Regular cardiac myocyte (primary cell): ENCODE measurements around the gene FAM180B. TPM values are rescaled to one million over a fixed set of nuclear protein-coding genes. Genes with fewer than 3 reads are reported as not detected.

Experiments
- total RNA-seq: library from RNA; depleted of rRNA; stranded (reverse); fragments of >200 nt; gene quantifications from 2 replicates; pipeline ENCODE4 v1.2.3, GENCODE V29; 2014

FAM180B gene
- not detected in 2 replicates for total RNA-seq

GRCh38 chr11:47586098-47586855 is at the start of gene FAM180B:
Gene FAM180B, plus strand, starts transcription at chr11:47586678. Its CDS starts 91 bp downstream, at chr11:47586769.

GRCh38 chr11:47552566-47553405 is 33.7 kb upstream of the FAM180B start, which contains the start of gene CELF1:
Gene CELF1, minus strand, starts transcription at chr11:47553132. Its CDS starts 53,609 bp downstream, at chr11:47499523.

GRCh38 chr11:47565340-47566148 is 20.9 kb upstream of the FAM180B start, which contains the start of gene PTPMT1:
Gene PTPMT1, plus strand, starts transcription at chr11:47565599. Its CDS starts 24 bp downstream, at chr11:47565623.

GRCh38 chr11:47578524-47579494 is 7.7 kb upstream of the FAM180B start, which contains the start of the genes KBTBD4 and NDUFS3:
Gene KBTBD4, minus strand, starts transcription at chr11:47578970. Its CDS starts 19 bp downstream, at chr11:47578951.
Gene NDUFS3, plus strand, starts transcription at chr11:47579074. Its CDS starts 18 bp downstream, at chr11:47579092.

GRCh38 chr11:47593934-47594855 is 7.7 kb downstream of the FAM180B start, which contains the start of gene C1QTNF4:
Gene C1QTNF4, minus strand, starts transcription at chr11:47594411. Its CDS starts 3,601 bp downstream, at chr11:47590810.

Other genes with a start within 250 kb of the FAM180B start
- not detected in 2 replicates for gene MYBPC3, start 234.0 kb upstream of the FAM180B start, total RNA-seq
- not detected in 2 replicates for gene SPI1, start 208.1 kb upstream of the FAM180B start, total RNA-seq
- gene SLC39A13, start 178.1 kb upstream of the FAM180B start, total RNA-seq, result 65.6 and 84.8 TPM in 2 replicates
- gene PSMC3, start 160.2 kb upstream of the FAM180B start, total RNA-seq, result 98.1 and 287 TPM in 2 replicates
- gene RAPSN, start 137.5 kb upstream of the FAM180B start, total RNA-seq, result under 0.01 and 0.19 TPM in 2 replicates
- 47.6 and 107 TPM in 2 replicates for gene CELF1, start 33.5 kb upstream of the FAM180B start, total RNA-seq
- gene PTPMT1, start 21.1 kb upstream of the FAM180B start, total RNA-seq, result 78.8 and 90.8 TPM in 2 replicates
- 23.7 and 24.2 TPM in 2 replicates for gene KBTBD4, start 7.7 kb upstream of the FAM180B start, total RNA-seq
- gene NDUFS3, start 7.6 kb upstream of the FAM180B start, total RNA-seq, result 54.1 and 112 TPM in 2 replicates
- gene C1QTNF4, start 7.7 kb downstream of the FAM180B start, total RNA-seq, result under 0.01 TPM in 1 of 2 replicates, not detected in the other
- gene MTCH2, start 55.9 kb downstream of the FAM180B start, total RNA-seq, result 71.9 and 116 TPM in 2 replicates
- 0.58 and 1.1 TPM in 2 replicates for gene AGBL2, start 128.7 kb downstream of the FAM180B start, total RNA-seq
- 38.5 and 72.4 TPM in 2 replicates for gene FNBP4, start 180.7 kb downstream of the FAM180B start, total RNA-seq